HK-2 (cell line): ENCODE results near the gene PKIB.

Source experiments
- DNase-seq: peaks from one replicate; pipeline ENCODE4 v3.0.0-alpha.2; 2018; ENCODE audit not compliant: unreplicated experiment

PKIB gene

DNA sequence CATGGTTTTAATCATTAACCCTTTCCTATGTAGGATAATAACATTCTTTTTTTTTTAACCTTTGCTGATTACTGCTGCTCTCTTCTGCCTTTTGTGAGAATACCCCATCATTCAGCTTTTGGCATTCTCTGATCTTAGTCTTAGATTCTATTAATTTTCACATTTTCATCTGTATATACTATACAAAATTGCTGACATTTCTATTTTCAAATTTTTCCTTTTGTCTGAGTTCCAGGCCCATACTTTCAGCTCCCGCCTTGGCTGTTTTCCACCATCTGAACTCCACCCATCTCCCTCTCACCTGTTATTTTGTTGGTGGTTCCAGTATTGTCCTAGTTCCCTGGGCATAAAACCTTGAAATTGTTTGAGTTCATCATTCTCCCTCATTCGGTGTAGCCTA, 59.2 kb downstream of the PKIB start:
- no peak for DNase-seq

GRCh38 chr6:122669868-122670267, 59.7 kb downstream of the PKIB start:
- DNase-seq = no peak

DNA sequence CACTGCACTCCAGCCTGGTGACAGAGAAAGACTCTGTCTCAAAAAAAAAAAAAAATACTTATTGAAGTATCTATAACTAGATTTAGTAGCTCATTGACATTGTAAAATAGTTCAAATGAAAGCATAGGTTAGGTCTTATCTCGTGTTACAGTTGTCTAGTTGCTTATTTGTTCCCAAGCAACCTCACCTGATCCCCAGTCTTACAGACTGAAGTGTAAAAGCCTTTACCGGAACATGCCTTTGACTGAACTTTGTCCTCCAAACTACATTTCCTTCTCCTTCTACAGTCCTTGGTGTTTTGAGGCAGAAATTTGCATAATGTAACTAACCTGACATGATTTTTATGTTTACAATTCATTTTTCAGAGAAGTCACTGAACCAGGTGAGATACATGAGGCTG, 61.0 kb downstream of the PKIB start:
- DNase-seq = no peak

- no peak for DNase-seq
Observed at GRCh38 chr6:122673343-122673961, 63.2 kb downstream of the PKIB start.

GRCh38 chr6:122676146-122676545, 65.9 kb downstream of the PKIB start:
- DNase-seq = no peak

DNA sequence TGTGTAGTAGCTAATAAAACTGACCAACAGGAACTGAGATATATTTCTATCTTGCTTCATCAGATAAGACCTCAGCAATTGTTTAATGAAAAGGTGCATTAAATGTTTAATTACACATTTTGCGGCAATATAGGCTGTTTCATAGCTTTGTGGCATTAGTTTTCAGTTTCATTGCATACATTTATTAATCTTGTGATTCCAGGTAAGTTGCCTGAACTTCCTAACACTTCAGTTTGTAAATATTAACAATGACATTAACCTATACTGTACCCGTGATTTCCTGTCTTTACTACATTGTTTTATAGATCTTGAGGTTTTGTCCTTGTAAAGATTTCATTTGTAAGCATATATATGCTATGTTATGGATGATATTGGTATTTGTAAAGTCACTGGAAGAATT, 66.5 kb downstream of the PKIB start:
- no peak for DNase-seq

DNA sequence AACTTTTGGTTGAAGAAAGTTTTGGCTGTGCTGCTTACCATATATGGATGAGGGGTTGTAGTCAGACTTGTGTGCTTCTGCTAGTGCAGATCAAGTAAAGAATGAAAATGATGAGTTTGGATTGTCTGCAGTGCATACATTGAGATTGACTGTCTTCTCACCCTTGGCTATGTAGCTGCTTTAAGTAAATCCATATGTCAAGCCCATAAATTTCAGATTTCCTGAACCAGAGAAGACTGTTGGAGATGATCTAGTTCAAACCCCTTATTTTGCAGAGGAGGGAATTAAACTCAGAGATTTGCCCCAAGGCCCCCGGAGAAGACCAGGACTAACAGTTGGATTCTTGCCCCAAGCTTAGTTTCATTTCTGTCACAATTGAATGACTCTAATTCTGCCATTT, 67.2 kb downstream of the PKIB start:
- no peak for DNase-seq

DNA sequence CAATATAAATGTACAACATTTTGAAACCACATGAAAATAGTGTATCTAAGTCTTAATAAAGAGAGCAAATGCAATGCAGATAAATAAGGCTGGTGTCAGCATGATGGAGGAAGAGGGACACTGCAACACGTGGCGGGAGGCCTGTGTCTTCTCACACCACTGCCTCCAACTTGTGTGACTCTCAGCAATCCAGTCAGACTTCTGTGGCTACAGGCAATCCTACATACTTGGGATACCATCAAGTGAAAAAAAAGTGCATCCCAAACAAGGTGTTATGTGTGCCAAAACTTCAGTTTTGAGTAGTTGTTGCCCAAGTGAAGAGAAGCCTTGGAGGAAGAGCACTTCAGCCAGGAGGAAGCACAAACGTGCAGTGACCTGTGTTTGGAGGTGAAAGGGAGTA, 68.6 kb downstream of the PKIB start:
- no peak for DNase-seq

GRCh38 chr6:122681705-122682104, 71.5 kb downstream of the PKIB start:
- DNase-seq = no peak

DNA sequence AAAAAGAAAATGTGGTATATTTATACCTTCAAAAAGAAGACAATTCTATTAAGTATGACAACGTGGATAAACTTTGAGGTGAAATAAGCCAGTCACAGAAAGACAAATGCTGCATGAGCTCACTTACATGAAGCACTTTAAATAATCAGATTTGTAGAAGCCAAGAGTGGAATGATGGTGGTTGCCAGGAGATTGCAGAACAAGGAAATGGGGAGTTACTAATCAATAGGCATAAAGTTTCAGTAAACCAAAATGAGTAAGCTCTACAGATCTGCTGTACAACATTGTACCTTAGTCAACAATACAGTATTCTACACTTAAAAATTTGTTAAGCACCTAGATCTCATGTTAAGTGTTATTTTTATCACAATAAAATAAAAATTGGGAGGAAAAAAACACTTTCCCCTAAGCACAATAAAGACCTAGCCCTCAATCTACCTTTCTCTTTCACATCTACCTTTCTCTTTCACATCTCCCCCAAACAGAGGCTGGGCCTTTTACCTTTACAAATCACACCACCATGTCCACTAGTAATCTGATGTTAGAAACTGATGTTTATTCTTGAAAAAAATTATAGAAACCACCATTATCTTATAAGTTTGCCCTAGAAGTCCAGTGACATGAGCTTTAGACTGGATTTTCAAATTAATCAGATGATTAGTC, 73.9 kb downstream of the PKIB start:
- DNase-seq = no peak

- no peak for DNase-seq
Observed at GRCh38 chr6:122692175-122692598, 82.0 kb downstream of the PKIB start.

DNA sequence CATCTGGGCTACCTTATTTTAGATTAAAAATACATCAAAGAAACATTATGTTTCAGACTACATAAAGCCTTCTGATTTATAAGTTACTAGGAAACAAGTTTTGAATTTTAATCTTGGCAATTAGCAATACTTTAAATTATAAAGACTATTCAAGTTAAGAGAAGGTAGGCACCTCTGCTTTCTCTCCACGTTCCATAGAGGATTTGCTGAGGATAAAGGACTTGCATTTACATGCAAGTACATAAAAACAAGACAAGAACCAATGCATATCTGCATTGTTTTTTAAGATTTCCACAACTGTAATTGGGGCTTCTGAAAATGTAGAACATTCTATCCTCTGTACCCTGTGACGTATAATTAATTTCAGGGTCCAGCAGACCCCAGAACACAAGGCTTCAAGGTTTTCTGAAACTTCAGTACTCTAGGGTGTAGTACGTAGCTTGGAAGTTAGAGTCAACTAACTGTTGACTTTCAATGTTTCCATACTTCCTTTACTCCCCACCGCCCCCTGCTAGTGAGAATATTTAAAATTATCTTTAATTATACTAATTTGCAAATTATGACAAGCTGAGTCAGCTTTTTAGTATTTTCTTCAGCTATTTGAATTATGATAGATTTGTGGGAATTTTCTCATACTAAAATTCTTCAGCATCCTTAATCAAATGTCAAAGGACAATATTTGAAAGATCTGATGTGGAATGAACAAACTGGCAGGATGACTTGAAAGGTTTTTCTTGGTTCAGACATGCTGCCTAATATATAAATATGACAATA, 82.8 kb downstream of the PKIB start:
- no peak for DNase-seq

- no peak for DNase-seq
Observed at GRCh38 chr6:122694075-122694474, 83.9 kb downstream of the PKIB start.

DNA sequence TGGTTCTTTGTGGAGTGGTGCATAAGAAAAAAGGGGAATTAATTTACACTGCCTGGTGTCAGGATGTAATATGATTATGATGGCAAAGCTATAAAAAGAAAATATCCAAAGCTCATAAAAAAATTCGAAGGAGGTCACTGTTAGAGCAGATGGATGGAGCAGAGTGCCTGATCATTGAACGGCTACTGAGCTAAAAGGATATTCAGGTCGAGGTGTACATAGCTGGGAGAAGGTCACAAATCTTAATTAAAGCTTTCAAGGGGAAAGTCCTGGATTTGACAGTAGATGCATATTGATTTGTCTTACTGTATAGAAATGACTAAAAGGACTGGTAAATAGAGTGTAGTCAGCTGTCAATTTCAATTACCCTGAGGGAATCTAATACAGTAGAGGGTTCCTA, 84.4 kb downstream of the PKIB start:
- no peak for DNase-seq

DNA sequence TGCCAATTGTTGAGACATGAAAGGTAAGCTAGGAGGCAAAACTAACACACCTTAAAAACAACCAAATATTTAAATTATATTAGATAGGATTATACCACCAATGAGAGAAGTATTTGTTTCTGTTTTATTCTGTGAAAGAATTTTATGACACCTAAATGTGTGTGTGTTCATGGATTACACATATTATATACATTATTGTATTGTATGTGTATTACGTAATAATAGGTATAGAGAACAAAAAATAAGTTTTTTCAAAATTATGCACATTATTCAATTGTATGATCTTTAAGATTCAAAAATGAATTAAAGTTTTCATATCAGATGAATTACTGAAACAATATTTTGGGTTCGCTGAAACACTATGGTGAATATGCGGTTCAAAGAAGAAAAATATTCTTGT, 85.0 kb downstream of the PKIB start:
- no peak for DNase-seq

DNA sequence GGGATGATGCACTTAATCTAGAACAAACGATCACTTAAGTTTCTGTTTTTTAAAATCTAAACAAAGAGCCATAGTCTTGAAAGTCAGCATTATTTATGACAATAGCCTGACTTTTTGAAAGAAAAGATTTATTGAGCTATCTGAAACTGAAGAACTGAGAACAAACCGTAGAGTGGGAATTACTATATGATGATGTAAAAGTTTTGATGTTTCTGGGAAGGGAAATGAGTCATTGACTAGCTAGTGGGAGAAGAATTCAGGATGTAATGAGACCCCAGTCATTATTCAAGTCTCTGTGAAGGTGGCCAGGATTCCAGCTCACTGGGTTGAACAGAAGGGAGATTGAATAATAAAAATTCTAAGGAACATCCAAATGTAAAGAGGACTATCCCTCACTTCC, 85.9 kb downstream of the PKIB start:
- no peak for DNase-seq

- no peak for DNase-seq
Observed at GRCh38 chr6:122696853-122697252, 86.6 kb downstream of the PKIB start.

- no peak for DNase-seq
Observed at GRCh38 chr6:122697458-122697857, 87.3 kb downstream of the PKIB start.

DNA sequence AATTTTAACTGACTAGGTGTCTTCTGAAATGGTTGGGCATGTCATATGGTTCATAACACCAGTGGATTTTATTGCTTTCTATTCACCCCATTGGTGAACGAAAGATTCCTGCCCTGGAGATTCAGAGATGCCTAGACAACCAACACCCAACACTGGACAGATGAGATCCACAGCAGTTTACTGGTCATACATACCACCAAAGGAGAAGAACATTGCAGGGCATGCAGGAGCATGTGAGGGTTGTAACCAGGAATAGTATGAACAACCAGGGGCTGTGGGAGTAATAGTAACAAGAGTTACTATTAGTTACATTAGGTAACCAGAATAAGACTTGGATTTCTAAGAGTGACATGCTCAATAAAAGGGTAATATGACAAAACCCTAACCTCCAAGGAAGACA, 91.5 kb downstream of the PKIB start:
- no peak for DNase-seq

- no peak for DNase-seq
Observed at GRCh38 chr6:122702841-122703240, 92.6 kb downstream of the PKIB start.

DNA sequence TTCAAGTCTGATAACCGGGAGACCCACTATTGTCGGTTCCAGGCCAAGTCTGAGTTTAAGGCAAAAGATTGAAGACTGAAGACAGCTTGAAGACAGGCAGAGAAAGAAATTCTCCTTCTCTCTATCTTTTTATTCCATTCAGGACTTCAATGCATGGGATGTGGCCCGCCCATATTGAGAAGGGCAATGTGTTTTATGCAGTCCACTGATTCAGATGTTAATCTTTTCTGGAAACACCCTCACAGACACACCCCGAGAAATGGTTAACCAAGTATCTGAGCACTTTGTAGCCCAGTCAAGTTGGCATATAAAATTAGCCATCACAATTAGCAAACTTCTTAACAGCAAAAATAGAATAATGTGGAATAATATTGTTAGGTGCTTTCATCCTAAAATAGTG, 93.9 kb downstream of the PKIB start:
- no peak for DNase-seq

- DNase-seq = no peak
Observed at GRCh38 chr6:122709922-122710512, 99.8 kb downstream of the PKIB start.
